AG09319 (cell line): ENCODE data around the gene C1orf52.

Experiments
- DNase-seq: peaks from one replicate; pipeline ENCODE4 v3.0.0-alpha.2; 2010; ENCODE audit warnings: low read depth; ENCODE audit errors: extremely low read depth
- CTCF ChIP-seq: IDR thresholded peaks from 2 replicates; pipeline ENCODE4 v1.5.1; 2011; ENCODE audit warnings: low read depth, mild to moderate bottlenecking, inconsistent platforms, low read length, moderate library complexity

The C1orf52 gene

GRCh38 chr1:85277802-85278201, 18.3 kb upstream of the C1orf52 start:
- no peak for TF ChIP-seq CTCF
- DNase-seq: no peak

GRCh38 chr1:85276978-85277639, 17.6 kb upstream of the C1orf52 start:
- DNase-seq: no peak
- no peak for TF ChIP-seq CTCF

GRCh38 chr1:85276215-85276977, 16.9 kb upstream of the C1orf52 start, which contains the start of gene BCL10:
Gene BCL10 (minus strand): TSS chr1:85276632. CDS start chr1:85276352, 280 bp downstream.
- TF ChIP-seq CTCF: no peak
- peak; percentile 97 for DNase-seq

- DNase-seq: no peak
- TF ChIP-seq CTCF: no peak
Observed at GRCh38 chr1:85275701-85276214, 16.3 kb upstream of the C1orf52 start.

GRCh38 chr1:85274969-85275453, 15.5 kb upstream of the C1orf52 start:
- TF ChIP-seq CTCF: no peak
- peak; percentile 30 for DNase-seq

- DNase-seq: no peak
- no peak for TF ChIP-seq CTCF
Observed at GRCh38 chr1:85273397-85273796, 13.9 kb upstream of the C1orf52 start.

- DNase-seq: no peak
- TF ChIP-seq CTCF: no peak
Observed at GRCh38 chr1:85268801-85269585, 9.5 kb upstream of the C1orf52 start.
